ENCODE results near the gene UVSSA. TPM values are rescaled to one million over a fixed set of nuclear protein-coding genes. Genes with fewer than 3 reads are reported as not detected.

UVSSA gene
- total and polyA plus RNA-seq, 2 experiments from 2014 or later = 2.9 to 4.1 TPM

DNA sequence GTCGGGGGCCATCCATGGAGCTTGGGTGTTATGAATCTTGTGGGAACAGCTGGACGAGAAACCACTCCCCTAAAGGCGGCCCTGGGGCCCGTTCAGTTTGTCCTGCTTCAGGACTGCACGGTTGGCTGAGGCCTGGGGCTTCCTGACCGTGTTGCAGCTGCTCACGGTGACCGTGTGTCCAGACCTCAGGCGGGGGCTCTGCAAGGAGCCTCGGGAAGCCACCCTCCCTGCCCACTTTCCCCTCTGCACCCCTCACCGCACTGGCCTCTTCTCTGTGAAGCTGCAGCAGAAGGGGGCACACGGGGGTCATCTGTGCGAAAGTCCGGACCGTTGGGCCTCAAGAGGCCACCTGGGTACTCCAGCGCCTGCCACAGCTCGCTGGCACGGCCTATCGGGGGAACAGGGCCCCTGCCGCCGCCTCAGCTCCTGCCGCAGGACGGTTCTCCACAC is 29.4 kb downstream of the UVSSA start:
- H2AFZ ChIP-seq = no peak overlapping the region
- no peak overlapping the region for H3K9ac ChIP-seq
- no peak overlapping the region for H3K27ac ChIP-seq
- H3K9me3 ChIP-seq (ENCODE audit: low read depth) = no peaks in the 10 kb centered on the region
- no peaks in the 10 kb centered on the region for H4K20me1 ChIP-seq (ENCODE audit: insufficient read depth)
- no peak for TF ChIP-seq EZH2 (IDR thresholded peaks at IDR 0.05; ENCODE audit: insufficient read depth, poor library complexity, severe bottlenecking)
- no peak overlapping the region for H3K4me2 ChIP-seq (ENCODE audit: unreplicated experiment)
- in situ Hi-C loops (cut with MboI) = no loop called here
- H3K9me2 ChIP-seq (ENCODE audit: insufficient read depth) = no peaks in the 10 kb centered on the region
- H3K79me2 ChIP-seq (ENCODE audit: insufficient read depth) = no peaks in the 10 kb centered on the region
- no peak overlapping the region for H3K4me3 ChIP-seq
- WGBS, 2 experiments (ENCODE audit: low coverage in 1 of 2, low lambda C conversion rate in 2 of 2, missing lambda C conversion rate in 2 of 2) = 90 to 92% methylated on average over 14 to 23 of the region's 23 CpGs
- no peaks in the 10 kb centered on the region for H3K27me3 ChIP-seq (replicated peaks; ENCODE audit: insufficient read depth)
- no peaks in the 10 kb centered on the region for H3K4me1 ChIP-seq (ENCODE audit: insufficient read depth)
- H3F3A ChIP-seq (ENCODE audit: insufficient read depth) = no peaks in the 10 kb centered on the region
- DNase-seq = no peak
- H3K36me3 ChIP-seq (ENCODE audit: low read depth) = no peaks in the 10 kb centered on the region

DNA sequence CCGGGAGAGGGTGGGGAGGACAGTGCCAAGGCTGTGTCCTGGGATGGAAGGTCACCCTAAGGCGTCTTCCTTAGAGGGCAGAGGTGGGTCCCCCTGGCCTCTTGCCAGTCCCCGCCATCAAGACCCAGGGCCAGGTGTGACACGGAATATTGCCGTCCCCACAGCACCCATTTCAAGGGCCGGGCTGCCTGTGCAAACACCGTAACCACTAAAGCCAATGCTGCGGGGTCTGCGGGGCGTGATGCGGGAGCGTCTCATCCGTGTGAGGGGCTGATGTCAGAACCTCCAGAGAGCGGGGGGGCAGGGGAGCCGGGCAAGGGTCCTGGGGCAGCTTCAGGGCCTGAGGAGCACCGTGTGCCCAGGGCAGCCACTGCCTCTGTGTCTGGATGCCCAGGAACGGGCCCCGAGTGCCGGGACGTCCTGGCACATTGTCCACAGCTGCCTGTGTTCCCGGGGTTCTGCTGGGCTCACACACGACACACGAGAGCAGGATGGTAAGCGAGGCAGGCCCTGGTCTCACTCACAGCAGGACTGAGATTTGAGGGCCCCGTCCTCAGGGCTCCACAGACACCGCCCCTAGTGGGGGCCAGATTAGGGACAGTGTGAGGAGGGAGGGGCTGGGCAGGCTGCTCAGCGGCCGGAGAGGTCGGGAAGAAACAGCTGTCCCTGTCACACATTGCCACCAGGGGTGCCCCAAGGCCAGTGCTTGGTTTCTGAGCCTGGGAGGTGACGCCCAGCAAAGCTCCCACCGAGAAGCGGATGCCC is 30.0 kb downstream of the UVSSA start:
- Histone ChIP-seq H3K27ac (no peak overlapping the region), H3K4me1 (ENCODE audit: insufficient read depth) (no peaks in the 10 kb centered on the region), H3K4me2 (ENCODE audit: unreplicated experiment) (no peak overlapping the region), H3K9me3 (ENCODE audit: low read depth) (no peaks in the 10 kb centered on the region), H3K4me3 (no peak overlapping the region), H3K27me3 (replicated peaks; ENCODE audit: insufficient read depth) (no peaks in the 10 kb centered on the region), H3K9me2 (ENCODE audit: insufficient read depth) (no peaks in the 10 kb centered on the region), H3K36me3 (ENCODE audit: low read depth) (no peaks in the 10 kb centered on the region), H3K79me2 (ENCODE audit: insufficient read depth) (no peaks in the 10 kb centered on the region), H2AFZ (no peak overlapping the region), H3K9ac (no peak overlapping the region), H3F3A (ENCODE audit: insufficient read depth) (no peaks in the 10 kb centered on the region), H4K20me1 (ENCODE audit: insufficient read depth) (no peaks in the 10 kb centered on the region)
- WGBS, 2 experiments (ENCODE audit: low coverage in 1 of 2, low lambda C conversion rate in 2 of 2, missing lambda C conversion rate in 2 of 2) = 91% methylated on average over 32 of the region's 32 CpGs
- no peak for TF ChIP-seq EZH2 (IDR thresholded peaks at IDR 0.05; ENCODE audit: insufficient read depth, poor library complexity, severe bottlenecking)
- no peak for TF ChIP-seq EZH2phosphoT487 (IDR thresholded peaks at IDR 0.05; ENCODE audit: insufficient read depth, low read depth)
- DNase-seq = no peak
- in situ Hi-C loops (cut with MboI) = no loop called here

GRCh38 chr4:1377606-1378261 is 30.7 kb downstream of the UVSSA start:
- H3K9me3 ChIP-seq (ENCODE audit: low read depth) = no peaks in the 10 kb centered on the region
- H2AFZ ChIP-seq = no peak overlapping the region
- H3K27ac ChIP-seq = no peak overlapping the region
- no peaks in the 10 kb centered on the region for H3K4me1 ChIP-seq (ENCODE audit: insufficient read depth)
- no peaks in the 10 kb centered on the region for H3K36me3 ChIP-seq (ENCODE audit: low read depth)
- in situ Hi-C loops (cut with MboI) = no loop called here
- H3F3A ChIP-seq (ENCODE audit: insufficient read depth) = no peaks in the 10 kb centered on the region
- H3K9me2 ChIP-seq (ENCODE audit: insufficient read depth) = no peaks in the 10 kb centered on the region
- no peak overlapping the region for H3K4me3 ChIP-seq
- H4K20me1 ChIP-seq (ENCODE audit: insufficient read depth) = no peaks in the 10 kb centered on the region
- no peak overlapping the region for H3K9ac ChIP-seq
- H3K27me3 ChIP-seq (replicated peaks; ENCODE audit: insufficient read depth) = no peaks in the 10 kb centered on the region
- DNase-seq = no peak
- WGBS, 2 experiments (ENCODE audit: low coverage in 1 of 2, low lambda C conversion rate in 2 of 2, missing lambda C conversion rate in 2 of 2) = 87 to 91% methylated on average over 19 of the region's 19 CpGs
- no peaks in the 10 kb centered on the region for H3K79me2 ChIP-seq (ENCODE audit: insufficient read depth)
- no peak overlapping the region for H3K4me2 ChIP-seq (ENCODE audit: unreplicated experiment)
- no peak for TF ChIP-seq EZH2 (IDR thresholded peaks at IDR 0.05; ENCODE audit: insufficient read depth, poor library complexity, severe bottlenecking)
- TF ChIP-seq EZH2phosphoT487 (IDR thresholded peaks at IDR 0.05; ENCODE audit: insufficient read depth, low read depth) = no peak

GRCh38 chr4:1378559-1379231 is 31.7 kb downstream of the UVSSA start:
- H3K27me3 ChIP-seq (replicated peaks; ENCODE audit: insufficient read depth) = no peaks in the 10 kb centered on the region
- no peaks in the 10 kb centered on the region for H3K79me2 ChIP-seq (ENCODE audit: insufficient read depth)
- no peak overlapping the region for H3K9ac ChIP-seq
- TF ChIP-seq EZH2 (IDR thresholded peaks at IDR 0.05; ENCODE audit: insufficient read depth, poor library complexity, severe bottlenecking) = no peak
- no peak for TF ChIP-seq EZH2phosphoT487 (IDR thresholded peaks at IDR 0.05; ENCODE audit: insufficient read depth, low read depth)
- no peaks in the 10 kb centered on the region for H3K36me3 ChIP-seq (ENCODE audit: low read depth)
- H3K4me2 ChIP-seq (ENCODE audit: unreplicated experiment) = no peak overlapping the region
- H4K20me1 ChIP-seq (ENCODE audit: insufficient read depth) = no peaks in the 10 kb centered on the region
- H3K27ac ChIP-seq = no peak overlapping the region
- no peak for DNase-seq
- in situ Hi-C loops (cut with MboI) = no loop called here
- no peak overlapping the region for H3K4me3 ChIP-seq
- H3K4me1 ChIP-seq (ENCODE audit: insufficient read depth) = no peaks in the 10 kb centered on the region
- H3K9me3 ChIP-seq (ENCODE audit: low read depth) = no peaks in the 10 kb centered on the region
- WGBS, 2 experiments (ENCODE audit: low coverage in 1 of 2, low lambda C conversion rate in 2 of 2, missing lambda C conversion rate in 2 of 2) = 93 to 95% methylated on average over 26 to 30 of the region's 30 CpGs
- H3F3A ChIP-seq (ENCODE audit: insufficient read depth) = no peaks in the 10 kb centered on the region
- no peaks in the 10 kb centered on the region for H3K9me2 ChIP-seq (ENCODE audit: insufficient read depth)
- H2AFZ ChIP-seq = no peak overlapping the region
